Measurements from ENCODE around the gene ZMAT2.
"Not testable (repeated sequence)": the region's sequence is repeated elsewhere in the genome, so short reads cannot be mapped to it uniquely, and the experiment has no call there.

The ZMAT2 gene

GRCh38 chr5:140708787-140709186 is 8.5 kb downstream of the ZMAT2 start:
- DNase-seq (ENCODE audit: low read depth): not testable (repeated sequence)

GRCh38 chr5:140710899-140711552 is 10.8 kb downstream of the ZMAT2 start:
- peak; percentile 77 for DNase-seq (ENCODE audit: low read depth)

- no peak for DNase-seq (ENCODE audit: low read depth)
Observed at GRCh38 chr5:140711794-140712193, 11.5 kb downstream of the ZMAT2 start.

- DNase-seq (ENCODE audit: low read depth): no peak
Observed at GRCh38 chr5:140713562-140714094, 13.4 kb downstream of the ZMAT2 start.

GRCh38 chr5:140716238-140716637 is 16.0 kb downstream of the ZMAT2 start:
- not testable (repeated sequence) for DNase-seq (ENCODE audit: low read depth)

GRCh38 chr5:140718266-140718592 is 18.0 kb downstream of the ZMAT2 start:
- DNase-seq (ENCODE audit: low read depth): no peak

- DNase-seq (ENCODE audit: low read depth): not testable (repeated sequence)
Observed at GRCh38 chr5:140720738-140721137, 20.5 kb downstream of the ZMAT2 start.

GRCh38 chr5:140721395-140721794 is 21.1 kb downstream of the ZMAT2 start:
- not testable (repeated sequence) for DNase-seq (ENCODE audit: low read depth)

- DNase-seq (ENCODE audit: low read depth): peak; percentile 57
Observed at GRCh38 chr5:140725799-140726471, 25.7 kb downstream of the ZMAT2 start.

GRCh38 chr5:140733098-140733497 is 32.9 kb downstream of the ZMAT2 start:
- DNase-seq (ENCODE audit: low read depth): no peak

- no peak for DNase-seq (ENCODE audit: low read depth)
Observed at GRCh38 chr5:140734354-140734753, 34.1 kb downstream of the ZMAT2 start.

- no peak for DNase-seq (ENCODE audit: low read depth)
Observed at GRCh38 chr5:140737486-140737885, 37.2 kb downstream of the ZMAT2 start.

- no peak for DNase-seq (ENCODE audit: low read depth)
Observed at GRCh38 chr5:140741967-140742366, 41.7 kb downstream of the ZMAT2 start.

GRCh38 chr5:140753561-140753960 is 53.3 kb downstream of the ZMAT2 start:
- DNase-seq (ENCODE audit: low read depth): no peak
